Measurements from ENCODE around the gene GRAMD4.

DNA sequence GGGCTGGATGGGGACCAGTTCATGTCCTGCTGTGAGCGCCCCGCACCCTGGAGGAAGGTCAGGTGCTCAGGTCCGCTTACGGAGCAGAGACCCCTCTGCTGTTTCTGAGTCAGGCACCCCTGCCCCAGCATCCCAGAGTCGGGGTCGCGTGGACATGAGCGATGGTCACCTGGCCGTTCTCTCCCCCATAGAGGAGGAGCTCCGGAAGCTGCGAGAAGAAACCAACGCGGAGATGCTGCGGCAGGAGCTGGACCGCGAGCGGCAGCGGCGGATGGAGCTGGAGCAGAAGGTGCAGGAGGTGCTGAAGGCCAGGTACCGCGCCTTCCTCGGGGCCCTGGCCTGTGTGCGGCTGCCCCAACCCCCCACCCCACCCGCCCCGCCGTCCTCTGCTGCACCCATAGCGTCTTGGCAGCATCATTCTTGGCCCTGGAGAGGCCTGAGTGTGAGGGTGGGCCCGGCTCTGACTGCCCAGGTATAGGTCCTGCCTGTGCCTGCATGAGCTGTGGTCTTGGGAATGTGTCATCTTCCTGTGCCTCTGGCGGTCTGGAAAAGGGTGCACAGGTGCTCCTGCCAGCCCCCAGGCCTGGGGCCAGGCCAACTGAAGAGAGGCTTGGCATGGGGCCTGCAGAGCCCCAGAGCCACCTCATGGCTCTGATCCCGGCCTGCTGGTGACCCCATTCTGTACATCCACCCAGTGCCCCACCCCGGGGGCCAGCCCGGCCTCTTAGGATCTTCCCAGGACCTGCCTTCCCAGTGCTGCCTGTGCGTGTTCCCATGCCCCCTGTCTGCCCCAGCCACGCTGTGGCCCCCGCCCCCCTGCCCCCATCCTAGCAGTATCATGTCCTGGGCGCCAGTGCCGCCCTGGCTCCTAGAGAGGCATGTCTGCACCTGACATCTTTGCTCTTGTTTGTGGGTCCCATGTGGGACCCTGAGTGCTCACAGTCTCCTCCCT is 38.1 kb downstream of the GRAMD4 start:
- TF ChIP-seq, protein P1, sequence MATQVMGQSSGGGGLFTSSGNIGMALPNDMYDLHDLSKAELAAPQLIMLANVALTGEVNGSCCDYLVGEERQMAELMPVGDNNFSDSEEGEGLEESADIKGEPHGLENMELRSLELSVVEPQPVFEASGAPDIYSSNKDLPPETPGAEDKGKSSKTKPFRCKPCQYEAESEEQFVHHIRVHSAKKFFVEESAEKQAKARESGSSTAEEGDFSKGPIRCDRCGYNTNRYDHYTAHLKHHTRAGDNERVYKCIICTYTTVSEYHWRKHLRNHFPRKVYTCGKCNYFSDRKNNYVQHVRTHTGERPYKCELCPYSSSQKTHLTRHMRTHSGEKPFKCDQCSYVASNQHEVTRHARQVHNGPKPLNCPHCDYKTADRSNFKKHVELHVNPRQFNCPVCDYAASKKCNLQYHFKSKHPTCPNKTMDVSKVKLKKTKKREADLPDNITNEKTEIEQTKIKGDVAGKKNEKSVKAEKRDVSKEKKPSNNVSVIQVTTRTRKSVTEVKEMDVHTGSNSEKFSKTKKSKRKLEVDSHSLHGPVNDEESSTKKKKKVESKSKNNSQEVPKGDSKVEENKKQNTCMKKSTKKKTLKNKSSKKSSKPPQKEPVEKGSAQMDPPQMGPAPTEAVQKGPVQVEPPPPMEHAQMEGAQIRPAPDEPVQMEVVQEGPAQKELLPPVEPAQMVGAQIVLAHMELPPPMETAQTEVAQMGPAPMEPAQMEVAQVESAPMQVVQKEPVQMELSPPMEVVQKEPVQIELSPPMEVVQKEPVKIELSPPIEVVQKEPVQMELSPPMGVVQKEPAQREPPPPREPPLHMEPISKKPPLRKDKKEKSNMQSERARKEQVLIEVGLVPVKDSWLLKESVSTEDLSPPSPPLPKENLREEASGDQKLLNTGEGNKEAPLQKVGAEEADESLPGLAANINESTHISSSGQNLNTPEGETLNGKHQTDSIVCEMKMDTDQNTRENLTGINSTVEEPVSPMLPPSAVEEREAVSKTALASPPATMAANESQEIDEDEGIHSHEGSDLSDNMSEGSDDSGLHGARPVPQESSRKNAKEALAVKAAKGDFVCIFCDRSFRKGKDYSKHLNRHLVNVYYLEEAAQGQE (IDR thresholded peaks at IDR 0.05; ENCODE audit: low read depth, low read length), result no peak
- TF ChIP-seq, protein P2, sequence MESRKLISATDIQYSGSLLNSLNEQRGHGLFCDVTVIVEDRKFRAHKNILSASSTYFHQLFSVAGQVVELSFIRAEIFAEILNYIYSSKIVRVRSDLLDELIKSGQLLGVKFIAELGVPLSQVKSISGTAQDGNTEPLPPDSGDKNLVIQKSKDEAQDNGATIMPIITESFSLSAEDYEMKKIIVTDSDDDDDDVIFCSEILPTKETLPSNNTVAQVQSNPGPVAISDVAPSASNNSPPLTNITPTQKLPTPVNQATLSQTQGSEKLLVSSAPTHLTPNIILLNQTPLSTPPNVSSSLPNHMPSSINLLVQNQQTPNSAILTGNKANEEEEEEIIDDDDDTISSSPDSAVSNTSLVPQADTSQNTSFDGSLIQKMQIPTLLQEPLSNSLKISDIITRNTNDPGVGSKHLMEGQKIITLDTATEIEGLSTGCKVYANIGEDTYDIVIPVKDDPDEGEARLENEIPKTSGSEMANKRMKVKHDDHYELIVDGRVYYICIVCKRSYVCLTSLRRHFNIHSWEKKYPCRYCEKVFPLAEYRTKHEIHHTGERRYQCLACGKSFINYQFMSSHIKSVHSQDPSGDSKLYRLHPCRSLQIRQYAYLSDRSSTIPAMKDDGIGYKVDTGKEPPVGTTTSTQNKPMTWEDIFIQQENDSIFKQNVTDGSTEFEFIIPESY (IDR thresholded peaks at IDR 0.05; ENCODE audit: borderline replicate concordance, low read depth), result no peak
- no peak for TF ChIP-seq TAF1 (IDR thresholded peaks at IDR 0.05; ENCODE audit: borderline replicate concordance, low read depth, low read length)
- TF ChIP-seq, protein P3, sequence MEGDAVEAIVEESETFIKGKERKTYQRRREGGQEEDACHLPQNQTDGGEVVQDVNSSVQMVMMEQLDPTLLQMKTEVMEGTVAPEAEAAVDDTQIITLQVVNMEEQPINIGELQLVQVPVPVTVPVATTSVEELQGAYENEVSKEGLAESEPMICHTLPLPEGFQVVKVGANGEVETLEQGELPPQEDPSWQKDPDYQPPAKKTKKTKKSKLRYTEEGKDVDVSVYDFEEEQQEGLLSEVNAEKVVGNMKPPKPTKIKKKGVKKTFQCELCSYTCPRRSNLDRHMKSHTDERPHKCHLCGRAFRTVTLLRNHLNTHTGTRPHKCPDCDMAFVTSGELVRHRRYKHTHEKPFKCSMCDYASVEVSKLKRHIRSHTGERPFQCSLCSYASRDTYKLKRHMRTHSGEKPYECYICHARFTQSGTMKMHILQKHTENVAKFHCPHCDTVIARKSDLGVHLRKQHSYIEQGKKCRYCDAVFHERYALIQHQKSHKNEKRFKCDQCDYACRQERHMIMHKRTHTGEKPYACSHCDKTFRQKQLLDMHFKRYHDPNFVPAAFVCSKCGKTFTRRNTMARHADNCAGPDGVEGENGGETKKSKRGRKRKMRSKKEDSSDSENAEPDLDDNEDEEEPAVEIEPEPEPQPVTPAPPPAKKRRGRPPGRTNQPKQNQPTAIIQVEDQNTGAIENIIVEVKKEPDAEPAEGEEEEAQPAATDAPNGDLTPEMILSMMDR (IDR thresholded peaks at IDR 0.05), result no peak

All from SK-N-SH (cell line).